SK-N-SH (cell line): ENCODE measurements around the gene TPRX2. TPM values are rescaled to one million over a fixed set of nuclear protein-coding genes. Genes with fewer than 3 reads are reported as not detected.

Experiments
- CTCF ChIA-PET: fragments of 300-600, 350-600 bp; formaldehyde crosslinking; extraction: SDS; loops from one replicate; lab custom pipeline; 2021; lab: Yijun Ruan, JAX
- POLR2A ChIA-PET: fragments of 350-600 bp; sonication (Branson Sonifier 250); formaldehyde crosslinking; extraction: SDS; loops from one replicate; lab custom pipeline; 2020; ENCODE audit warnings: antibody characterized with exemption, inconsistent platforms; lab: Yijun Ruan, JAX
- DNase-seq: peaks from one replicate; pipeline ENCODE4 v3.0.0; 2012
- H2AFZ ChIP-seq: fragments of 200-600 bp; sonication (generic); 2 replicates; pipeline ENCODE4 v1.8.1; 2016; ENCODE audit warnings: antibody characterized with exemption, mild to moderate bottlenecking, low read depth
- H3F3A ChIP-seq: fragments of 200-600 bp; sonication (generic); replicated peaks from 2 replicates; pipeline ENCODE3; 2016; ENCODE audit warnings: antibody characterized with exemption, mild to moderate bottlenecking; ENCODE audit not compliant: insufficient read depth
- H3K27ac ChIP-seq, 2 experiments: fragments of 200-500 bp in 1 of 2; fragments of 200-600 bp in 1 of 2; sonication (Bioruptor generic) in 1 of 2; sonication (generic), shearing (Covaris generic) in 1 of 2; 2 replicates each; pipeline versions ENCODE4 v1.5.1 to v1.6.1; 2014 to 2016; ENCODE audit warnings: low read depth in 2 of 2, inconsistent platforms in 1 of 2, low read length in 1 of 2, mild to moderate bottlenecking in 1 of 2, mixed read lengths in 1 of 2
- H3K27me3 ChIP-seq: fragments of 200-600 bp; sonication (generic), shearing (Covaris generic); 2 replicates; pipeline ENCODE4 v1.6.1; 2016; ENCODE audit warnings: mixed run types; ENCODE audit not compliant: insufficient read depth
- H3K36me3 ChIP-seq, 2 experiments: fragments of 200-500 bp in 1 of 2; fragments of 200-600 bp in 1 of 2; sonication (Bioruptor generic) in 1 of 2; sonication (generic) in 1 of 2; replicated peaks in 1 of 2; 2 replicates each; pipeline versions ENCODE3 to v1.5.1; 2014 to 2016; ENCODE audit warnings: low read length in 1 of 2, mild to moderate bottlenecking in 1 of 2; ENCODE audit not compliant: insufficient read depth in 2 of 2, control insufficient read depth in 1 of 2
- H3K4me1 ChIP-seq, 2 experiments: fragments of 200-500 bp in 1 of 2; fragments of 200-600 bp in 1 of 2; sonication (Bioruptor generic) in 1 of 2; sonication (generic), shearing (Covaris generic) in 1 of 2; 2 replicates each; pipeline versions ENCODE4 v1.5.1 to v1.6.1; 2014 to 2016; ENCODE audit warnings: low read depth in 1 of 2, low read length in 1 of 2, mixed run types in 1 of 2; ENCODE audit not compliant: insufficient read depth in 2 of 2, control insufficient read depth in 1 of 2
- H3K4me2 ChIP-seq: fragments of 200-600 bp; sonication (generic), shearing (Covaris generic); 2 replicates; pipeline ENCODE4 v1.6.1; 2017; ENCODE audit warnings: mixed run types
- H3K4me3 ChIP-seq, 2 experiments: fragments of 200-500 bp in 1 of 2; fragments of 200-600 bp in 1 of 2; sonication (Bioruptor generic) in 1 of 2; sonication (generic), shearing (Covaris generic) in 1 of 2; 2 replicates each; pipeline versions ENCODE4 v1.5.1 to v1.8.1; 2014 to 2016; ENCODE audit warnings: low read depth in 2 of 2, inconsistent platforms in 1 of 2, low read length in 1 of 2, mild to moderate bottlenecking in 1 of 2, mixed read lengths in 1 of 2, moderate library complexity in 1 of 2
- H3K79me2 ChIP-seq: fragments of 200-600 bp; sonication (generic); 2 replicates; pipeline ENCODE4 v1.8.1; 2017; ENCODE audit warnings: mild to moderate bottlenecking; ENCODE audit not compliant: insufficient read depth
- H3K9ac ChIP-seq: fragments of 200-600 bp; sonication (generic); 2 replicates; pipeline ENCODE4 v1.6.1; 2017; ENCODE audit warnings: mixed run types
- H3K9me2 ChIP-seq: fragments of 200-600 bp; sonication (generic); 2 replicates; pipeline ENCODE4 v1.6.1; 2017; ENCODE audit warnings: mixed run types
- H3K9me3 ChIP-seq: fragments of 200-600 bp; sonication (generic); 2 replicates; pipeline ENCODE4 v1.6.1; 2017; ENCODE audit warnings: mixed run types, mild to moderate bottlenecking, moderate library complexity
- H4K20me1 ChIP-seq: fragments of 200-600 bp; sonication (generic); 2 replicates; pipeline ENCODE4 v1.6.1; 2017; ENCODE audit warnings: mild to moderate bottlenecking, mixed run types; ENCODE audit not compliant: insufficient read depth
- CHD2 ChIP-seq: fragments of 150-350 bp; IDR thresholded peaks from 2 replicates; pipeline ENCODE4 v1.6.1; 2018; ENCODE audit warnings: low read length; ENCODE audit not compliant: partially characterized antibody
- CTCF ChIP-seq: fragments of 200-600 bp; sonication (generic); IDR thresholded peaks from 2 replicates; pipeline ENCODE4 v1.6.1; 2017; ENCODE audit warnings: antibody characterized with exemption, mild to moderate bottlenecking, moderate library complexity
- FOXJ3 ChIP-seq: sonication (generic); formaldehyde crosslinking; IDR thresholded peaks from 2 replicates; pipeline ENCODE4 v1.5.1; 2020; ENCODE audit warnings: mild to moderate bottlenecking, missing genetic modification reagents
- MEF2A ChIP-seq: IDR thresholded peaks from 2 replicates; pipeline ENCODE4 v1.4.0; 2012; ENCODE audit warnings: low read depth, borderline replicate concordance
- RAD21 ChIP-seq: IDR thresholded peaks from 2 replicates; pipeline ENCODE4 v1.6.1; 2012; ENCODE audit warnings: mild to moderate bottlenecking, low read length
- RCOR1 ChIP-seq: fragments of 150-350 bp; IDR thresholded peaks from 2 replicates; pipeline ENCODE4 v1.6.1; 2017; ENCODE audit warnings: antibody characterized with exemption, low read length
- SIN3A ChIP-seq: IDR thresholded peaks from 2 replicates; pipeline ENCODE4 v1.6.1; 2012; ENCODE audit warnings: low read depth, mild to moderate bottlenecking, low read length, moderate library complexity, borderline replicate concordance
- SMC3 ChIP-seq: IDR thresholded peaks from 2 replicates; pipeline ENCODE4 v1.6.1; 2012; ENCODE audit warnings: low read depth, low read length, improper control_type of control experiment
- TCF12 ChIP-seq: IDR thresholded peaks from 2 replicates; pipeline ENCODE4 v1.4.0; 2012
- TEAD4 ChIP-seq: IDR thresholded peaks from 2 replicates; pipeline ENCODE4 v1.4.0; 2012; ENCODE audit warnings: mild to moderate bottlenecking, borderline replicate concordance; ENCODE audit not compliant: insufficient read depth
- WGBS: methylation state at CpG from one replicate; pipeline ENCODE4 v1.1.6; 2017; ENCODE audit warnings: low lambda C conversion rate; 5-methylcytosine and 5-hydroxymethylcytosine counted together
- polyA plus RNA-seq, 3 experiments: library from polyadenylated mRNA; depleted of rRNA; stranded (reverse); fragments of >200 nt; gene quantifications; 2 replicates each; pipeline ENCODE4 v1.2.3, GENCODE V29; 2012
- TF ChIP-seq, protein P1 (sequence below): IDR thresholded peaks from 2 replicates; pipeline ENCODE4 v1.4.0; 2012; ENCODE audit warnings: low read depth
- TF ChIP-seq, protein P2 (sequence below): fragments of 150-350 bp; IDR thresholded peaks from 2 replicates; pipeline ENCODE4 v1.6.1; 2016; ENCODE audit warnings: mild to moderate bottlenecking, low read depth, low read length
- TF ChIP-seq, protein P3 (sequence below): IDR thresholded peaks from 2 replicates; pipeline ENCODE4 v1.4.0; 2012; ENCODE audit warnings: low read depth, borderline replicate concordance
- TF ChIP-seq, protein P4 (sequence below): IDR thresholded peaks from 2 replicates; pipeline ENCODE4 v1.4.0; 2012; ENCODE audit warnings: low read depth, borderline replicate concordance
- TF ChIP-seq, protein P5 (sequence below): fragments of 150-350 bp; IDR thresholded peaks from 2 replicates; pipeline ENCODE4 v1.6.1; 2017; ENCODE audit warnings: antibody characterized with exemption, low read length, low read depth, borderline replicate concordance

Gene TPRX2
- polyA plus RNA-seq, 1 of the 3 experiments (the other 2 are of a cell fraction), result not detected

DNA sequence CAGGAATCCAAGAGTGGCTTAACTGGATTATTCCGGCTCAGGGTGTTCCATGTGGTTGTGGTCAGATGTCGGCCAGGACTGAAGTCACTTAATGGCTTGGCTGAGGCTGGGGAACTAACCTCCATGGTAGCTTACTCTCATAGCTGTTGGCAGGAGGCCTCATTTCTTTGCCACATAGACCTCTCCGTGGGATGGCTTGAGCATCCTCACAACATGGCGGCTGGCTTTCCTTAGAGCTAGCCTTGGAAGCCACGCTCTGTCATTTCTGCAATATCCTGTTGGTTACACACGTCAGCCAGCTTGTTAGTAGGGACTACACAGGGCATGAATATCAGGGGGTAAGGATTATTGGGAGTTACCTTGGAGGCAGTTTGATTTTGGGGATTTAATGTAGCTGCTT, 32.2 kb upstream of the TPRX2 start:
- Histone ChIP-seq H4K20me1 (no peaks in the 10 kb centered on the region), H3K4me1 (no peaks in the 10 kb centered on the region), H3K79me2 (no peaks in the 10 kb centered on the region), H3K36me3 (no peaks in the 10 kb centered on the region), H3K27ac (no peak overlapping the region), H3K9ac (no peak overlapping the region), H3K4me3 (no peak overlapping the region), H3K9me3 (no peaks in the 10 kb centered on the region), H2AFZ (no peak overlapping the region), H3F3A (no peaks in the 10 kb centered on the region), H3K27me3 (peaks cover 28% of the 10 kb centered on the region; the same call in 1 of the 2 replicates), H3K4me2 (no peak overlapping the region), H3K9me2 (no peaks in the 10 kb centered on the region)
- WGBS, result 47% methylated on average over 6 of the region's 6 CpGs
- TF ChIP-seq, protein P1, sequence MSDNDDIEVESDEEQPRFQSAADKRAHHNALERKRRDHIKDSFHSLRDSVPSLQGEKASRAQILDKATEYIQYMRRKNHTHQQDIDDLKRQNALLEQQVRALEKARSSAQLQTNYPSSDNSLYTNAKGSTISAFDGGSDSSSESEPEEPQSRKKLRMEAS, result no peak
- TF ChIP-seq TEAD4, result no peak
- TF ChIP-seq, protein P2, sequence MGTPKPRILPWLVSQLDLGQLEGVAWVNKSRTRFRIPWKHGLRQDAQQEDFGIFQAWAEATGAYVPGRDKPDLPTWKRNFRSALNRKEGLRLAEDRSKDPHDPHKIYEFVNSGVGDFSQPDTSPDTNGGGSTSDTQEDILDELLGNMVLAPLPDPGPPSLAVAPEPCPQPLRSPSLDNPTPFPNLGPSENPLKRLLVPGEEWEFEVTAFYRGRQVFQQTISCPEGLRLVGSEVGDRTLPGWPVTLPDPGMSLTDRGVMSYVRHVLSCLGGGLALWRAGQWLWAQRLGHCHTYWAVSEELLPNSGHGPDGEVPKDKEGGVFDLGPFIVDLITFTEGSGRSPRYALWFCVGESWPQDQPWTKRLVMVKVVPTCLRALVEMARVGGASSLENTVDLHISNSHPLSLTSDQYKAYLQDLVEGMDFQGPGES, result no peak
- ChIA-PET CTCF (interaction anchor here (1.0 to 1.8 kb wide), 2 partner anchors 36 to 42 kb away, joined by 3 to 7 read pairs; no protein-coding TSS in a partner anchor), POLR2A (no interaction called here)
- no peak for DNase-seq

- Histone ChIP-seq H3K4me1 (no peaks in the 10 kb centered on the region), H3F3A (no peaks in the 10 kb centered on the region), H4K20me1 (no peaks in the 10 kb centered on the region), H3K9ac (no peak overlapping the region), H3K27me3 (peaks cover 45% of the 10 kb centered on the region; the same call in 1 of the 2 replicates), H3K9me2 (no peaks in the 10 kb centered on the region), H3K9me3 (no peaks in the 10 kb centered on the region), H3K4me3 (no peak overlapping the region), H3K4me2 (no peak overlapping the region), H3K36me3 (no peaks in the 10 kb centered on the region), H3K79me2 (no peaks in the 10 kb centered on the region), H2AFZ (no peak overlapping the region), H3K27ac (no peak overlapping the region)
- 26% methylated on average over 4 of the region's 4 CpGs for WGBS
- ChIA-PET CTCF (no interaction called here), POLR2A (no interaction called here)
- DNase-seq, result no peak
- TF ChIP-seq CTCF (no peak), RCOR1 (no peak), SIN3A (no peak), CHD2 (no peak)
Measured at GRCh38 chr19:47832723-47833122, 26.3 kb upstream of the TPRX2 start.

DNA sequence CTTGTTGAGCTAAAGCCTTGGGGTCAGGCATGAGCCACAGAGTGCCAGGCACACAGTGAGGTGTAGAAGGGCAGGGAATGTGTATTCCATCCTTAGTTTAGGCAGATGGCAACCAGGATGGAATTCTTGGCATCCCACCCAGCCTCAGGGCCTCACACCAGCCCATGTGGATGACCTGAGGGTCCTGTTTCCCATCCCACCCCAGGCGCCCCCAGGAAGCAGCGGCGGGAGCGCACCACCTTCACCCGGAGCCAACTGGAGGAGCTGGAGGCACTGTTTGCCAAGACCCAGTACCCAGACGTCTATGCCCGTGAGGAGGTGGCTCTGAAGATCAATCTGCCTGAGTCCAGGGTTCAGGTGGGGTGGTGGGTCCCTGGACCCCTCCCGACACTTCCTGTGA, 23.0 kb upstream of the TPRX2 start:
- WGBS, result 11% methylated on average over 5 of the region's 8 CpGs
- Histone ChIP-seq H3K27ac (no peak overlapping the region), H4K20me1 (no peaks in the 10 kb centered on the region)
- no peak for TF ChIP-seq RAD21
- TF ChIP-seq, protein P3, sequence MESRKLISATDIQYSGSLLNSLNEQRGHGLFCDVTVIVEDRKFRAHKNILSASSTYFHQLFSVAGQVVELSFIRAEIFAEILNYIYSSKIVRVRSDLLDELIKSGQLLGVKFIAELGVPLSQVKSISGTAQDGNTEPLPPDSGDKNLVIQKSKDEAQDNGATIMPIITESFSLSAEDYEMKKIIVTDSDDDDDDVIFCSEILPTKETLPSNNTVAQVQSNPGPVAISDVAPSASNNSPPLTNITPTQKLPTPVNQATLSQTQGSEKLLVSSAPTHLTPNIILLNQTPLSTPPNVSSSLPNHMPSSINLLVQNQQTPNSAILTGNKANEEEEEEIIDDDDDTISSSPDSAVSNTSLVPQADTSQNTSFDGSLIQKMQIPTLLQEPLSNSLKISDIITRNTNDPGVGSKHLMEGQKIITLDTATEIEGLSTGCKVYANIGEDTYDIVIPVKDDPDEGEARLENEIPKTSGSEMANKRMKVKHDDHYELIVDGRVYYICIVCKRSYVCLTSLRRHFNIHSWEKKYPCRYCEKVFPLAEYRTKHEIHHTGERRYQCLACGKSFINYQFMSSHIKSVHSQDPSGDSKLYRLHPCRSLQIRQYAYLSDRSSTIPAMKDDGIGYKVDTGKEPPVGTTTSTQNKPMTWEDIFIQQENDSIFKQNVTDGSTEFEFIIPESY, result no peak
- TF ChIP-seq, protein P4, sequence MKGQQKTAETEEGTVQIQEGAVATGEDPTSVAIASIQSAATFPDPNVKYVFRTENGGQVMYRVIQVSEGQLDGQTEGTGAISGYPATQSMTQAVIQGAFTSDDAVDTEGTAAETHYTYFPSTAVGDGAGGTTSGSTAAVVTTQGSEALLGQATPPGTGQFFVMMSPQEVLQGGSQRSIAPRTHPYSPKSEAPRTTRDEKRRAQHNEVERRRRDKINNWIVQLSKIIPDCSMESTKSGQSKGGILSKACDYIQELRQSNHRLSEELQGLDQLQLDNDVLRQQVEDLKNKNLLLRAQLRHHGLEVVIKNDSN, result no peak
- no peak for TF ChIP-seq TCF12
- no peak for TF ChIP-seq SMC3
- no peak for TF ChIP-seq FOXJ3
- no peak for TF ChIP-seq MEF2A
- TF ChIP-seq, protein P5, sequence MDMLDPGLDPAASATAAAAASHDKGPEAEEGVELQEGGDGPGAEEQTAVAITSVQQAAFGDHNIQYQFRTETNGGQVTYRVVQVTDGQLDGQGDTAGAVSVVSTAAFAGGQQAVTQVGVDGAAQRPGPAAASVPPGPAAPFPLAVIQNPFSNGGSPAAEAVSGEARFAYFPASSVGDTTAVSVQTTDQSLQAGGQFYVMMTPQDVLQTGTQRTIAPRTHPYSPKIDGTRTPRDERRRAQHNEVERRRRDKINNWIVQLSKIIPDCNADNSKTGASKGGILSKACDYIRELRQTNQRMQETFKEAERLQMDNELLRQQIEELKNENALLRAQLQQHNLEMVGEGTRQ, result no peak

More for the DNA sequence above, 23.0 kb upstream of the TPRX2 start:
- no peak overlapping the region for H3K9ac ChIP-seq
- H3K4me3 ChIP-seq, result no peak overlapping the region
- ChIA-PET POLR2A (no interaction called here), CTCF (interaction anchor here (1.3 kb wide), 1 partner anchor 27 kb away, joined by 5 read pairs; no protein-coding TSS in a partner anchor)
- peaks cover 39% of the 10 kb centered on the region; the same call in 1 of the 2 replicates for H3K27me3 ChIP-seq
- no peak overlapping the region for H3K4me2 ChIP-seq
- no peaks in the 10 kb centered on the region for H3K36me3 ChIP-seq
- H2AFZ ChIP-seq, result no peak overlapping the region
- peaks cover 11% of the 10 kb centered on the region for H3F3A ChIP-seq
- H3K9me2 ChIP-seq, result no peaks in the 10 kb centered on the region
- H3K4me1 ChIP-seq, result no peaks in the 10 kb centered on the region
- H3K79me2 ChIP-seq, result no peaks in the 10 kb centered on the region
- DNase-seq, result no peak
- H3K9me3 ChIP-seq, result no peaks in the 10 kb centered on the region
